Fibroblast of skin of scalp (primary cell): ENCODE results near the gene EFNA5.

Source experiments
- DNase-seq: peaks from one replicate; pipeline ENCODE4 v3.0.0-alpha.2; 2013

EFNA5 gene

GRCh38 chr5:107418071-107418470, 252.7 kb downstream of the EFNA5 start:
- no peak for DNase-seq

- DNase-seq, result no peak
These were observed 255.0 kb downstream of the EFNA5 start for GRCh38 chr5:107415762-107416161.

DNA sequence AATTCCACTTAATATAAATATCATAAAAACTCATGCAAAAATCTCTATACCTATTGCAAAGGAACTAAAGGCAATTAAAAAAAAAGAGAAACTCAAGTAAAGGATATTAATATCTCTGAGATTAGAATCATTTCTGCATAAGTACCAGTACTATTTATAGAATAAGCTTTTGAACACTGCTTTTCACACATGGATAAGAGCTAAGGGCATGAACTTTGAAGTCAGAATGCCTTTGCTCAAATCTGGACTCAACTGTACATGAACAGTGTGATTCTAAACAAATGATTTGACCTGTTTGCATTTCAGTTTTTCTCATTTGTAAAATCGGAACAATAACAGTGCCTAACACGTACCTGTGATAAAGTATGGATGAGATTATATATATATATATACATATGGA, 255.9 kb downstream of the EFNA5 start:
- no peak for DNase-seq

GRCh38 chr5:107413754-107414153, 257.0 kb downstream of the EFNA5 start:
- DNase-seq, result no peak

GRCh38 chr5:107408564-107408963, 262.2 kb downstream of the EFNA5 start:
- DNase-seq, result no peak

DNA sequence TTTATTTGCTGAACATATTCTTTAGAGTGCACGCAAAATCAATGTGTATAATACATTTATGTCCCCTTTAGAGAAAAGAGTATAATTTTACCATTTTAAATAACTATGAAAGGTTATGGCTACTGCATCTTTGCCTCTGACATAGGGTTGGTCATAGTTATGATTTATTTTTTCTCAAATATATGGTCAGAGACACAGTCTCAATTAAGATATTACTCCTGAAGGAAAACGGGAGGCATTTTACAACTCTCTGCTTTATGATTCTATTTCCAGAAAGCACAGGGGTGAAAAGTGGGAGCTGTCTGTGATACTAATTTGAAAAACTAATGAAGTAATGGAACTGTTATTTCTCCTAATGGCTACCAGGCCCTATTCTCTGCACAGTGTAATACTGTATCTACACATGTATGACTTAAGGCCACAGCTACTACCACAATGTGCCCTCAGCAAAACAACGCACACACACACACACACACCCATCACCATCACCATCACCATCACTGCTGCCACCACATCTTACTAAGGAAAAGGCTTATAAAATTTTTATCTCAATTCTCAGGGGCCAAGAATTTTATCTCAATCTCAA, 262.9 kb downstream of the EFNA5 start:
- DNase-seq, result no peak

GRCh38 chr5:107404595-107405374, 266.0 kb downstream of the EFNA5 start:
- no peak for DNase-seq

GRCh38 chr5:107403228-107403953, 267.3 kb downstream of the EFNA5 start:
- DNase-seq, result no peak

DNA sequence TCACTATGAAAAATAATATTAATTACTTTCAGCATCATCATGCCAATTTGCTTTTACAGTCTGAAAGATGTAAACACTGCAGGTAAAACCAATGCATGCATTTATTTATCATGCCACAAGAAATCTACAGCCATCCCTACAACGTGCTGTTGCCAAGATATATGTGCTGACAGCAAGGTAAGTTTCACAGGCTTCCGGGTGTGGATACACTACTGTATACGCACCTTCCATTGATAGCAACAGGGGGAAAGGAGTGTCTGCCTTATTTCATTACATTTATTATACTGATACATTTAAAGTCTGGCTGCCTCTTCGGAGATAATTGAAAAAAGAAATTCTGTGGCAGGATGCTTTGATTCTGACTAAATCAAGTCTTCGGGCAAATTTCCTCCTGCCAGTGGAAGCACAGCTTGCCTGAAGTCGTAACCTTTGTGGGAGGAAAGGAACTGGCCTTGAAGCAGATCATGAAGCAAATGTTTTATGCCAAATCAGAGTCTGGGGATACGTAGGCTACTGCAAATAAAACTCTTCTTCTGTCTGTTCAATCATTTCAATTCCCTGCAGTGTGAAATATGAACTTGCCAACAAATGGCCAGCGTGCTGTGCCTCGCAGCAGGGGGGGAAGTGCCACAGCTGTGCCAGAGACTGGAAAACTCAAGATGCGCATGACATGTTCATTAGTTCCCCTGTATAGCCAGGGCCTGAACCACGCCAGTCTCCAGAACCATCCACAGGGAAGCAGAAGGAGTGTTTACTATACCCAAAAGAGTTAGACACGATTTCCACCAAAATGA, 268.1 kb downstream of the EFNA5 start:
- peak; percentile 39 for DNase-seq

GRCh38 chr5:107401470-107402122, 269.1 kb downstream of the EFNA5 start:
- DNase-seq, result no peak

- DNase-seq, result no peak
These were observed 270.4 kb downstream of the EFNA5 start for GRCh38 chr5:107400328-107400727.

- DNase-seq, result no peak
These were observed 272.0 kb downstream of the EFNA5 start for GRCh38 chr5:107398703-107399102.

- DNase-seq, result no peak
These were observed 274.4 kb downstream of the EFNA5 start for GRCh38 chr5:107396351-107396690.

- peak; percentile 37 for DNase-seq
These were observed 274.9 kb downstream of the EFNA5 start for GRCh38 chr5:107395632-107396350.

DNA sequence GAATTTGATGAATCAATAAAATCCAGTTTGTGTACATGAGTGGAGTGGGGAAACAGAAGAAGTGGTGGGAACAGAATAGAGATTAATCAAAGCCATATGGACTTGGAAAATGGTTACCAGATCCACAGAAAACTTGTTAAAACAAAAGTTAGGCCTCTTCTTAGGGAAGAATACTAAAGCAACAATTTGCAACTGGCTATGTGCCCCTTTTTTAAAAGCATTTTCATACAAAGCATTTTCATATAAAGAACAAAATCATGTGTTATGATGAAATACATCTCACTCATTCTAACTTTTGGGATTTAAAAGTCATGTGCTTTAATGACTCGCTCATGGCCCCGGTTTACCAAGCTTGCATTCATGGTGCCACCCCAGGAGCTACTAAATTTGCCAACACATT, 276.9 kb downstream of the EFNA5 start:
- DNase-seq, result peak; percentile 42

GRCh38 chr5:107391787-107392186, 278.9 kb downstream of the EFNA5 start:
- DNase-seq, result no peak

DNA sequence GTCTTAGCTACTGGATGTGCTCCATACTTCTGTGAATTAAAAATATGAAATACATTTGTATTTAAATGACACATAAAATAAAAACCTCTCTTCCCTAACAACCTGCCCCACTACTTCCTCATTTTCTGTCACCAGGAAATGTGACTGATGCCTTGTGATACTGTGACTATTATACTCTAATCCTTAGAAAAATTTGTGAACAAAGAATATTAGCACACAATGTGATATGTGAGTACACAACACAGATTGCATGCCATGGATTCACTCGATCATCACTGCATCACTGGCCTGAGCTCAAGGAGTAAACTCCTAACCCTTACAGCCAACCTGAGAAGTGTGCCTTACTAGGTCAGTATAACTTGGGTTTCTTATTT, 281.0 kb downstream of the EFNA5 start:
- no peak for DNase-seq

- DNase-seq, result peak; percentile 69
These were observed 281.5 kb downstream of the EFNA5 start for GRCh38 chr5:107389130-107389774.

DNA sequence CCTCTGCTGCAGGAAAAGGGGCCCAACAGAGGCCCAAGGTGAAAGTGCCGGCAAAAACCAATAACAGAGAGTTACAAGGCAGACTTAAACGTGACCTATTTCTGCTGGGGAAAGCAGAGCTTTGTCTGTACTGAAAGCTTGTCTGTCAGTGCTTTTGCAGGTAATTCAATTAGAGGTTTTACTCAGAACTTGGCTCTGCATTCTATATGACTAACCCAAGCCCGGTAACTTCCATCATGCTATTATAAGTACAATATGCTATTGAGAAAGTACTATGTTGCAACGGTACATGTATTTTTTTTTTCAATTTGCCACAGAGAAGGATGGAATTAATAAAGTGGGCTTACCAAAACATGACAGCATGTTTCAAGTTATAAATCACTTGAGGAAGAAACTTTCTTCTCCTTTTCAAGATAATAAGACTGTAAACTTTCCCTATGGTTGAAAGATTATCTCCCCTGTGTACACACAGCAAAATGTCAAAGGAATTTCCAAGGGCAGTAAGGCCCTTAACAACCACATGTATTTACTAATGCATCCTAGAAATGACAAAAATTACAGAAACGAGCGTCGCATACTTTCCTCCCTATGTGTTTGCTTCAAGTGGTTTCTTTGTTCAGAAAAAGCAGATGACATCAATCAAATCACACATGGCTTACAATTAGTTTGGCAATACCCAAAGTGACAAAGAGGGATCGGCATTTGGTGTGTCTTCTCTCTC, 282.4 kb downstream of the EFNA5 start:
- DNase-seq, result peak; percentile 96

DNA sequence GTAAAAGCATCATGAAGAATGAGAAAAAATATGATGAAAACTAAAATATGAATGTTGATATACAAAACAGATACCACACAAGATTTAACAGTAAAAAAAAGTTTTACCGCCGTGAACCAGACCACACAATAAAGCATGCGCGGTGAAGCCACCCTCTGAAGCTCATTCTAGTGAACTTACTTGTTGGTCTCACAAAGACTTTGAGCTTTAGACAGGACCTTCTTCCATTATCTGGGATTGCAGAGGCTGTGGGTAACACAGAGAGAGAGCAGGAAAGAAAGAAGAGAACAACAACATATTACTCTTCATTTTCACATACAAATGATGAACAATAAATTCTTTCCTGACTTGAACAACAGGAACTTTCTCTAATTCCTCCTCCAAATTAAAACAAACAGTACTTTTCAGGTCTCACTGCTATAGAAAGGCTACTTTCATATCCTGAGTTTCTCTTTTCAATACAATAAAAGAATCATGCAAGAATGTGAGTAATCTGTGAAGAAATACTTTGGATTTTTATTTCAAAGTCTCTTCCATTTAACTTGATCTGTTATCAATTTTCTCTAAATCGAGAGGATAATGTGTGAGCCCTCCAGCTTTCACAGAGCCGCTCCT, 283.1 kb downstream of the EFNA5 start:
- no peak for DNase-seq
